Ishikawa (cell line): ENCODE results near the gene NRBF2.

Experiments
- CEBPB ChIP-seq: IDR thresholded peaks from 2 replicates; pipeline ENCODE4 v1.6.1; 2012
- CREB1 ChIP-seq: IDR thresholded peaks from 2 replicates; pipeline ENCODE4 v1.6.1; 2012; ENCODE audit warnings: low read depth
- EGR1 ChIP-seq: IDR thresholded peaks from 2 replicates; pipeline ENCODE4 v1.6.1; 2012
- EP300 ChIP-seq: IDR thresholded peaks from 2 replicates; pipeline ENCODE4 v1.6.1; 2012; ENCODE audit warnings: borderline replicate concordance
- FOXM1 ChIP-seq: IDR thresholded peaks from 2 replicates; pipeline ENCODE4 v1.6.1; 2012; ENCODE audit warnings: low read depth, borderline replicate concordance
- MAX ChIP-seq: IDR thresholded peaks from 2 replicates; pipeline ENCODE4 v1.6.1; 2012
- NFIC ChIP-seq: IDR thresholded peaks from 2 replicates; pipeline ENCODE4 v1.6.1; 2012
- RAD21 ChIP-seq: IDR thresholded peaks from 2 replicates; pipeline ENCODE4 v1.6.1; 2012; ENCODE audit warnings: low read depth
- TAF1 ChIP-seq: IDR thresholded peaks from 2 replicates; pipeline ENCODE4 v1.6.1; 2012; ENCODE audit warnings: low read depth, mild to moderate bottlenecking
- TCF12 ChIP-seq: IDR thresholded peaks from 2 replicates; pipeline ENCODE4 v1.6.1; 2012; ENCODE audit warnings: low read depth
- TEAD4 ChIP-seq: IDR thresholded peaks from 2 replicates; pipeline ENCODE4 v1.6.1; 2012
- YY1 ChIP-seq: IDR thresholded peaks from 2 replicates; pipeline ENCODE4 v1.6.1; 2012; ENCODE audit warnings: low read depth
- ZBTB7A ChIP-seq: IDR thresholded peaks from 2 replicates; pipeline ENCODE4 v1.6.1; 2012; ENCODE audit warnings: low read depth
- TF ChIP-seq, protein P1 (sequence below): IDR thresholded peaks from 2 replicates; pipeline ENCODE4 v1.6.1; 2012; ENCODE audit warnings: low read depth, mild to moderate bottlenecking
- TF ChIP-seq, protein P2 (sequence below): IDR thresholded peaks from 2 replicates; pipeline ENCODE4 v1.6.1; 2012

NRBF2 gene

DNA sequence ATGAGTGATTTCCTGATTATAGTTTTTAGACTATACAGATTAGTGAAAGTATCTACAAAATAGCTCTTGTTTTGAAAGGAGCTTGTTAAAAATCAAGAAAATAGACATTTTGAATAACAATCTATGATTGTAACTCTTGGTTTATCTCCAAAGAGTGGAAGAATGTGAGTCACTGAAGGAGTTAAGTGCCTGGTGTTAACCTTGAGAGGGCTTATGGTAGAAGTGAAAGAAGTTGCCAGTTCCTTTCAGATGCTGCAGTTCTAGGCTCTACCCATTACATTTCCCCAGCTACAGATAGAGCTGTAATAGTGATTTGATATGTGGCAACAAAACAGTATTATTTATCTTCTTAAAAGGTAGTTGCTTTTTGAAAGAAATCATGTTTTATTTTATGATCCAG lies 12.7 kb downstream of the NRBF2 start:
- TF ChIP-seq TAF1 (no peak), EGR1 (no peak), CREB1 (no peak), NFIC (no peak), CEBPB (no peak), TCF12 (no peak), RAD21 (no peak), ZBTB7A (no peak), FOXM1 (no peak), TEAD4 (no peak), EP300 (no peak), MAX (no peak), YY1 (no peak)
- TF ChIP-seq, protein P1, sequence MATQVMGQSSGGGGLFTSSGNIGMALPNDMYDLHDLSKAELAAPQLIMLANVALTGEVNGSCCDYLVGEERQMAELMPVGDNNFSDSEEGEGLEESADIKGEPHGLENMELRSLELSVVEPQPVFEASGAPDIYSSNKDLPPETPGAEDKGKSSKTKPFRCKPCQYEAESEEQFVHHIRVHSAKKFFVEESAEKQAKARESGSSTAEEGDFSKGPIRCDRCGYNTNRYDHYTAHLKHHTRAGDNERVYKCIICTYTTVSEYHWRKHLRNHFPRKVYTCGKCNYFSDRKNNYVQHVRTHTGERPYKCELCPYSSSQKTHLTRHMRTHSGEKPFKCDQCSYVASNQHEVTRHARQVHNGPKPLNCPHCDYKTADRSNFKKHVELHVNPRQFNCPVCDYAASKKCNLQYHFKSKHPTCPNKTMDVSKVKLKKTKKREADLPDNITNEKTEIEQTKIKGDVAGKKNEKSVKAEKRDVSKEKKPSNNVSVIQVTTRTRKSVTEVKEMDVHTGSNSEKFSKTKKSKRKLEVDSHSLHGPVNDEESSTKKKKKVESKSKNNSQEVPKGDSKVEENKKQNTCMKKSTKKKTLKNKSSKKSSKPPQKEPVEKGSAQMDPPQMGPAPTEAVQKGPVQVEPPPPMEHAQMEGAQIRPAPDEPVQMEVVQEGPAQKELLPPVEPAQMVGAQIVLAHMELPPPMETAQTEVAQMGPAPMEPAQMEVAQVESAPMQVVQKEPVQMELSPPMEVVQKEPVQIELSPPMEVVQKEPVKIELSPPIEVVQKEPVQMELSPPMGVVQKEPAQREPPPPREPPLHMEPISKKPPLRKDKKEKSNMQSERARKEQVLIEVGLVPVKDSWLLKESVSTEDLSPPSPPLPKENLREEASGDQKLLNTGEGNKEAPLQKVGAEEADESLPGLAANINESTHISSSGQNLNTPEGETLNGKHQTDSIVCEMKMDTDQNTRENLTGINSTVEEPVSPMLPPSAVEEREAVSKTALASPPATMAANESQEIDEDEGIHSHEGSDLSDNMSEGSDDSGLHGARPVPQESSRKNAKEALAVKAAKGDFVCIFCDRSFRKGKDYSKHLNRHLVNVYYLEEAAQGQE, result no peak
- TF ChIP-seq, protein P2, sequence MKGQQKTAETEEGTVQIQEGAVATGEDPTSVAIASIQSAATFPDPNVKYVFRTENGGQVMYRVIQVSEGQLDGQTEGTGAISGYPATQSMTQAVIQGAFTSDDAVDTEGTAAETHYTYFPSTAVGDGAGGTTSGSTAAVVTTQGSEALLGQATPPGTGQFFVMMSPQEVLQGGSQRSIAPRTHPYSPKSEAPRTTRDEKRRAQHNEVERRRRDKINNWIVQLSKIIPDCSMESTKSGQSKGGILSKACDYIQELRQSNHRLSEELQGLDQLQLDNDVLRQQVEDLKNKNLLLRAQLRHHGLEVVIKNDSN, result no peak

DNA sequence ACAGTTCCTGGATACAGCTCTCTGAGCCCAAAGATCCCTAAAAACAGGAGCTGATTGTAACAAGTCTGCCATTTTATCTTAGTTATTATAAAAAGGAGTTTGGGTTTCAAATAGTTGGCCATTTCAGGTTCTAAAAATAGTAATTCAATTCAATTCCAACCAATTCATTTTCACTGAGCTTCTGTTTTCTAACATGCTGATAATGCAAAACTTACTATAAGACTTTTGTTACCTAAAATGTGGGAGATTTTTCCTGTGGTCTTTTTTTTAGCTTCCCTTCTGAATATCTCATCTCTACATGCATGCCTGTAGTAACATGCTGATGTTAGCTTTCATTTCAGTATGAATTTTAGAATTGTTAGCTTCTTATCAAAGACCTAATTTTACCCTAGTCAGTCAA lies 13.4 kb downstream of the NRBF2 start:
- no peak for TF ChIP-seq TEAD4
- TF ChIP-seq CEBPB, result no peak

GRCh38 chr10:63150745-63151144 lies 17.6 kb downstream of the NRBF2 start:
- TF ChIP-seq EP300, result no peak

GRCh38 chr10:63154546-63155387 lies 21.6 kb downstream of the NRBF2 start:
- no peak for TF ChIP-seq MAX
- TF ChIP-seq TAF1, result no peak
- TF ChIP-seq, protein P1, result no peak
- TF ChIP-seq EP300, result no peak
- no peak for TF ChIP-seq NFIC
- TF ChIP-seq TCF12, result no peak
- TF ChIP-seq TEAD4, result no peak
- no peak for TF ChIP-seq CEBPB
- TF ChIP-seq ZBTB7A, result no peak
- TF ChIP-seq CREB1, result no peak
- TF ChIP-seq, protein P2, result no peak
- TF ChIP-seq RAD21, result no peak
- no peak for TF ChIP-seq EGR1
- TF ChIP-seq FOXM1, result no peak
- TF ChIP-seq YY1, result no peak

GRCh38 chr10:63155388-63156020 lies 22.4 kb downstream of the NRBF2 start:
- TF ChIP-seq TCF12, result no peak
- TF ChIP-seq MAX, result no peak
- TF ChIP-seq FOXM1, result no peak
- no peak for TF ChIP-seq CREB1
- TF ChIP-seq CEBPB, result no peak
- no peak for TF ChIP-seq TEAD4
- TF ChIP-seq, protein P1, result no peak
- no peak for TF ChIP-seq TAF1
- no peak for TF ChIP-seq EP300
- TF ChIP-seq, protein P2, result no peak
- TF ChIP-seq RAD21, result no peak
- no peak for TF ChIP-seq NFIC
- TF ChIP-seq ZBTB7A, result no peak
- TF ChIP-seq EGR1, result no peak
- TF ChIP-seq YY1, result no peak
